Subcutaneous adipose tissue (tissue), 4 donors: ENCODE data around the gene EPHA4. TPM values are rescaled to one million over a fixed set of nuclear protein-coding genes. Genes with fewer than 3 reads are reported as not detected.

ENCODE experiments used
- CTCF ChIP-seq: fragments of 450-650 bp; IDR thresholded peaks from one replicate; pipeline ENCODE4 v1.5.1; 2016; ENCODE audit warnings: low read depth, mild to moderate bottlenecking, control low read depth, antibody characterized with exemption, moderate library complexity
- total RNA-seq, 4 donors: library from RNA; depleted of rRNA; stranded (reverse); fragments of >200 nt; gene quantifications; one replicate each; pipeline ENCODE4 v1.1.0, GENCODE V29; 2016

The EPHA4 gene
- total RNA-seq, 4 donors from 2014 or later, result 30.3 to 52.0 (median 39.4) TPM

DNA sequence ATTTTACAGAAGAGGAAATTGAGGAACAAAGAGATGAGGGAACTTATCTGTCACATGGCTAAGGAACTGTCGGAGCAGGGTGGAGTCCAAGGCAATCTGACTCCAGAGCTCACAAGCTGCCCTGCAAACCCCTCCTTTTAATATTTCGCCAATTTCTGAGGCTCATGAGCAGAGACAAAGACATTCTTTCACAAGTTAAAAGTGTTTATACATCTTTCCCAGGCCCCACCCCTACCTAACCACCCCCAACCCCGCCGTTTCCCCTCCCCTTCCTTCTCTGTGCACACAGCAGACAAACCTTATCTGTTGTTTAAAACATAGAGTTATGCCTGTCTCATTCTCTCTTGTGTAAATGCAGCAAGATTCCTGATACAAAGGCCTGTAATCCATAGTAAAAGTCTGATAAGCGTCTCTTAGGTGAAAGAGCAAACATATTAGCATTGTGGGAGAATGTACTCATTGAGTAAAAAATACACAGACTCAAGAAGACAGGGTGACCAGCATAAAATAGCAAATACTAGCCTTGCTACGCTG, 44.3 kb downstream of the EPHA4 start:
- TF ChIP-seq CTCF, result no peak

- TF ChIP-seq CTCF, result no peak
Measured at GRCh38 chr2:221524158-221524557, 47.9 kb downstream of the EPHA4 start.

- no peak for TF ChIP-seq CTCF
Measured at GRCh38 chr2:221521233-221521845, 50.8 kb downstream of the EPHA4 start.

DNA sequence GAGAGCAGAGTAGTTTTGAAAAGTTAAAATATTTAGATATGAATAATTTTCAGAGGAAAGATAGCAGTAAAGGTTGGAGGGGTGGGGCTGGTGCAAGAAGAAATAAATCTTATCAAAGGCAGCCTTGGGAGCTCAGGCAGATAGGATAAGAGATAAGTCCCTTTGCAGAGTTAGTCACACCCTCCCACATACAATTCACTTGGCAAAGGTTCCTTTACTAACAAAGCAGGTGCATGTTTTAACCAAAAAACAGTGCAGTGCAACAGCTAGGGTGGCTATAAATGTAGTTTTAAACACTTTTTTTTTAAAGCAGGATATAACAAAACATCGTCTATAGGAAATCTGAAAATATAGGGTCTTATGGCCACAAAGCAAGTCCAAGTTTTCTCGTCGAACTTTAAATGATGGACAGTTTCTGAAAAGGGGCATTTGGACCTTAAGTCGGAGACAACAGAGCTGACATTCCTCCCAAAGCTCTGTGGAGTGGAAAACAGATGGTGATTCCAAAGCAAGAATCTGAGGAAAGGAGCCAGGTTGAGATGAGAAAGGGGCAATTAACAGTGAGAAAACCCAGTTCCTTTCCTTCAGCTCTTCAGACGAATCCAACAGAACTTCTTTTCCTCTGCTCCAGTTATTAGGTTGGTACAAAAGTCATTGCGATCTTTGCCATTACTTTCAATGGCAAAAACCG, 53.0 kb downstream of the EPHA4 start:
- TF ChIP-seq CTCF, result no peak

DNA sequence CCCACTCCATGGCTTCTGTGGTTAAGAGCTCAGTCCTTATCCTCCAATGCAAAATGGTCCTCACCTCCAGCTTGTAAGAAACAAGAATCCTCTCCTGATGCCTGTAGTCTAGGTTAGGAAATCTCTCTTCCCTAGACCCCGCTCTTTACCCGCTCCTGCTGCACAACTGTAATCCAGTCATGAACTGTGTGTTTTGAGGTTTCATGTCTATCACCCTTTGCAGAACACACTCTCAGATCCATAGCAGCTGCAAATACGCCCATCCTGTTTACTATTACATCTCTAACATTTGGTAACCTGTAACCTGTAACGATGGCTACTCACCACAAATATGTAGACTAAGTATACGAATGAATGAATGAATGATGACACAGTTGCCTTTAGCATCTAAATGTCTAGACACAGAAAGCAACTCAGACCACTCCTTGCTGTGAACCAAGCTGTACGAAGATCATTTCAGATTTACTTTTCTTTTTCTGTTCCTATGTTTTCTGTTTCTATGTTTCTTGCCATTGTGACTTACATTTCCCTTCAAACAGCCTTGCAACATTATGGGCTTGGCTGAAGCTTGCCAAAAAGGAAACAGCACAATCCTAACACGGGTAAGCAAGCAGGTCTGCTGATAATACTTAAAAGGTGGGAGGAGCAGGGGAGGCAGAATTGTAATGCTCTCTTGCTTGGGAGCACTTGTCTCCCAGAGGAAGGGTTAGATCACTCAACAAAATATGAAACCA, 53.7 kb downstream of the EPHA4 start:
- TF ChIP-seq CTCF, result no peak

DNA sequence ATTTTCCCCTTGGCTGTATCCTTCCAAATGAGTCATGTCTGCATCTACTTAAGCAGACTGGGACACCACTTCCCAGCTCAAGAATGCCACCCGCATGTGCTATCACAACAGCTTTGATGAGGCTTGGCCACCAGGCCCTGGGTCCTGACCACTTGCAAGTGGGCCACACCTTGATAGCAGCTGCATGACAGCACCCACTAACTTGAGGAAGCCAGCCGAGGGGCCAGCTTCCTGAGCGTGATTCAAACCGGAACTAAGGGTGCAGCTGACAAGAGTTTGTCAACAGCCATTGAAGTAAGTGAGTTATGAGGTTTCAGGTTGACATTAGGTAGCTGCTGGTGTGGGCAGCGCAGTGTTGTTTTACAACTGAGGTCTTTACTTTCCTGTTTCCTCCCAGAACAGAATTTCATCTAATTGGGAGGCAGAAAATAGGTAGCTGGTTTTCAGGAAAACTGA, 54.4 kb downstream of the EPHA4 start:
- TF ChIP-seq CTCF, result no peak

- no peak for TF ChIP-seq CTCF
Measured at GRCh38 chr2:221517146-221517695, 54.9 kb downstream of the EPHA4 start.
